ENCODE measurements around the gene FBH1.
"Not testable (repeated sequence)": the region's sequence is repeated elsewhere in the genome, so short reads cannot be mapped to it uniquely, and the experiment has no call there.

The FBH1 gene

DNA sequence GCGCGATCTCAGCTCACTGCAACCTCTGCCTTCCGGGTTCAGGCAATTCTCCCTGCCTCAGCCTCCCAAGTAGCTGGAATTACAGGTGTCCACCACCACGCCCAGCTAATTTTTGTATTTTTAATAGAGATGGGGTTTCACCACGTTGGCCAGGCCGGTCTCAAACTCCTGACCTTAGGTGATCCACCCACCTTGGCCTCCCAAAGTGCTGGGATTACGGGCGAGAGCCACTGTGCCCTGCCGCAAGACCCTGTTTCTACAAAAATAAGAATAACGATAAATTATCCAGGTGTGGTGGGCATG is 70.9 kb downstream of the FBH1 start:
- DNase-seq: not testable (repeated sequence)

DNA sequence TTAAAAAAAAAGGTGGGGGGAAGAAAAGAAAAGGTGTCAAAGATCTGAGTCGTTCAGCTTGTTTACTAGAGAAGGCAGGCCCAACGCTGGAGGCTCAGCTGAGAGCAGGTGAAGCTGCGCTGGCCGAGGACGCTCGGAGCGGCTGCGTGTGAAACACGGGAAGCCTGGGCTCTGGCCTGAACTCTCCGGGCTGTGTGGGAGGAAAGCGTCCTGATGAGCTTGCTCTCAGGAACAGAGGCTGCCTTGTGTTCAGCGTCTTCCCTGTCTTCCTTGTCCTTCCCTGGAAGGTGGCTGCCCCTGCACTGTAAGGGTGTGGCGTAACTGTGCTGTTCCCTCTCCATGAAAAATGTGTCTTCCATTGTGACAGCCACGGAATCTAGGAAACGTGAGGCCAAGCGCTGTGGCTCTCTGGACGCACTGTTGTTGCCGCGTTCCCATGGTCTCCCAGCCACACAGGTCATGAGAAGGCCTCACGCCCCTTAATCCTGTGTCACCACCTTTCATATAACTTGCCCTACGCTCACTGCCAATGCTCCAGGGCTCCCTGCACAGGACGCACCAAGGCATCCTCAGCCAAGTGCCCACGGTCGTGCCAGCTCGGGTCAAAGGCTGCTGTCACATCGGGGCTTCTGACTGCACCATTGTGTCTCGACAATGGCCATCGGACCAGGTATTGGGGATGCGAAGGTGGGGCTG is 71.5 kb downstream of the FBH1 start:
- DNase-seq: no peak

DNA sequence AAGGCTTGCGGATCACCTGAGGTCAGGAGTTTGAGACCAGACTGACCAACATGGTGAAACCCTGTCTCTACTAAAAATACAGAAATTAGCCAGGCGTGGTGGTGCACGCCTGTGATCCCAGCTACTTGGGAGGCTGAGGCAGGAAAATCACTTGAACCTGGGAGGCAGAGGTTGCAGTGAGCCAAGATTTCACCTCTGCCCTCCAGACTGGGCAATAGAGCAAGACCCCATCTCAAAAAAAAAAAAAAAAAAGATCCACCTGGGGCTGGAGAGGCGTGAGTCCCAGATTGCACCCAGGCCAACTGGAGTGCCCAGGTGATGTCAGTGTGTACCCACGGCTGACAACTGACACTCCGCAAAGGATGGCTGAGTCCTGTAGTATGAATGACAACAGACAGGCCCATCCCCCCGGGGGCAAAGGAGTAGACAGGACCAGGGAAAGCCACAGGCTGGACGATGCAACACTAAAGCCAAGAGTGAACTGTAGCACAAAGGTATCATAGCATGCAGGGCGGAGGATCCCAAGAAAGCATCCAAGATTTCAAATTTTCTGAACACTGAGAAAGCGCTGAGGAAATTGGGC is 72.4 kb downstream of the FBH1 start:
- DNase-seq: not testable (repeated sequence)

DNA sequence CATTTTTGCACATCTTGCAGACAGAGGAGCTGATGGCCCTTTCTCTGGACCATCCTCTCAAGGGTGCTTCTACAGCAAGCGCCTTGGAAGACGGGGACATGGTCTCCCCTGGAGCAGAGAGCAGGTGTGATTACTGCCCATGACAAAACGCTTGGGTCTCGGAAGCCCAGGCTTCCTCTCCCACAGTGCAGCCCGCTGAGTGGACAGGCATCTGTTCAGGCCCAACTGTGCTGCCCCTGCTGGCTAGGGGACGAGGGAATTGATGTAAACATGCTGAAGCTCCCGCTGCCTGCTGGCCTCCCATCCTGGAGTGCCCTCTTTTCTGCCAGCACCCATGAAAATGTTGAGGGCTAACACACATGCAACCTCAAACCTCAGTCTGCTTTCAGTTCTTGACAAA is 73.0 kb downstream of the FBH1 start:
- no peak for DNase-seq

DNA sequence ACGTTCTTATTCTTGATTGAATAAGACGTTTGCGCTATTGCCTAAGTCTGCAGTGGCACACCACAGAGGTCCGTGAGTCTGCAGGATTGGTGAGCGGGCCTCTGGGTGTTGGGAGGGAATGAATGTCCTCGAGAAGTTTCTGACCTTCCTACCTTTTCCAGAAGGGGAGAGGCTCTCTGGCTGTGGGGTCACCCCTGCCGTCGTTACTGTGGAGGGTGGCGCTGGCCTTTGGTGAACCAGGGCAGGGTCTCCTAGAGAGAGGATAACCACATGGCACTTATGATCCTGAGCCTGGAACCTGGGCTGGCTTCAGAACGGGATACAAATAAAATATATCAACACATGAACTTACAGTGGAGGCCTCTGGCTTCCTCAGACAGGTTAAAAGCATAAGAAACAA is 73.5 kb downstream of the FBH1 start:
- DNase-seq: no peak

DNA sequence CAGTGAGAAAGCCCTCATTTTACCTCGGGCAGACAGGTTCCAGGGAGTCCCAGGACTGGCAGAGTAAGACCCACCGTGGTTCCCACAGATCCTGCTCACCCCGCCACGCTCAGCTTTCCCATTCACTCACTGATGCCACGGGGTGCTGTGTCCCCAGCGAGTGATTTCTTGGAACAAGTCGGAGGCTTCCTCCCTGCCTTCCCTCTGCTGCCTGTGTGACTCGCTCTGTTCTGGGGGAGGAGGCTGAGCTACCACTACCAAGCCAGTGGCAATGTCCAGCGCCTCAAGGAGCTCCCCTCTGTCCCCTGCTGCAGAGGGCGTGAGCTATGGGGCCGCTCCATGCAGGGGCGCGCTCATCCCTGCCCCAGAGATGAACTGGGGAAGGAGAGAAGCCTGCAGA is 74.7 kb downstream of the FBH1 start:
- no peak for DNase-seq

DNA sequence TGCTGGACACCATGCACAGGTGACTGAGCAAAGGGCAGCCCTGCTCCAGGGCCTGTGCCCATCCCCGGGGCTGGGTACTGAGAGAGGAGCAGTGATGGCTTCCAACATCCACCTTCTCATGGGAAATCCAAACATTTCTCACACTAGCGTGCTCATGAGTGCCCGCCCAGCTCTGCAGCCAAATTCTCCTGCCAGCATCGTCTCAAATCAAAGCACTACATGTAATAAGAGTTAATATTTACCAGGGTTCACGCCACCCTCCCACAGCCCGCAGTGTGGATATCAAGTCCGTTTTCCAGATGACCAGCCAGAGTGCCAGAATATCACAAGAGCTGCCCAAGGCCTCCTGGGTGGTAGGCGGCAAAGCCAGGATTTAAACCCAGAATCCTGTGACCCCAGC is 75.2 kb downstream of the FBH1 start:
- DNase-seq: no peak

DNA sequence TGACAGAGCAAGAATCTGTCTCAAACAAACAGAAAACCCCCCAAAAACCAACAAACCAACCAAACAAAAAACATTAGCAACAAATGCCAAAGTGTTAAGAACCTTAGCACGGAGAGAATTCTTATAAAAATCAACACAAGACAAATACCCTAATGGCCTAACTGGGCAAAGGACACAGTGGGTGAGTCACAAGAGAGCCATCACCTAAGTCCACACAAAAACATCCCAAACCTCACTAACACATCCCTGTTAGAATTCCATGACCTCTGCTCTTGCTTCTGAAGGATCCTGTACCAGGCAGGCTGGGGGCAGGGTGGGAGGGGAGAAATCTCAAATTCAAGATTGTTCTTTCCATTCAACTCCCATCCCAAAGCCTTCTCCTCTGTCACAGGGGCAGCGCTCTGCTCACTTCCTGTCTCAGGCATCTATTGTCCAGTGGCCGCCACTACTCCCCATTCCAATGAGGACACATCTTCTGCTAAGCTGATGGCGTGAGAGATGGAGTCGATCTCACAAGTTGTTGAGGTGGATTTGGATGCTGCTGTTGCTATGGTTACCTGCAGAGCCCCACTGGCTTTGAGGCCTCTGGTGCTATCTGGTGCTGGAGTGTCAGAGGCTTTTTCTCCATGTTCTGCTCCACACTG is 78.1 kb downstream of the FBH1 start:
- DNase-seq: no peak

DNA sequence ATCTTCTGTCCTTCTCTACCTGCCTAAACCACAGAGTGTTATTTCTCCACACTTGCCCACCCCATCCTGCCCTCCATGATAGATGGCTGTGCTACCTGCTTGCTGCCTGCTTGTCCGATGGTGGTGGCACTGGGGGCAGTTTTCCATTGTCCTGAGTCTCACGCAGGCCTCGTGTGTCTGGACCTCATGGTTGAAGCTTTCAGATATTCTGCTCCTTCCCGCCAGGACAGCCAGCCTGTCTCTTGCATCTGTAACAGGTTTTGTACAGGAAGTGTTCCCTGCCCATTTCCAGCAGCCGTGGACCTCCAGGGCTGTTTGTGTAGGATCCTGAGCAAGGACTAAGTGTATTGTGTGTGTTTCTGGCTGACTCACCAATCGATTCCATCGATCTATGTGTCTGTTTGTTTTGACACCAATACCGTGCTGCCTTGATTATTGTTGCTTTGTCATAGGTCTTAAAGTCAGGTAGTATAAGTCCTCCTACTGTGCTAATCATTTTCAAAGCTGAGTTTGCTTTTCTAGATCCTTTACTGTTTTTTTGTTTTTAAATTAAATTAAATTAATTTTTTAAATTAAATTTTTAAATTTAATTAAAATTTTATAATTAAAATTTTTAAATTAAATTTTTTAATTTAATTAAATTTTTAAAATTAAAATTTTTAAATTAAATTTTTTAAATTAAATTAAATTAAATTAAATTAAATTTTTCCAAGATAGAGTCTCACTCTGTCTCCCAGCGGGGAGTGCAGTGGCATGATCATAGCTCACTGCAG is 78.8 kb downstream of the FBH1 start:
- DNase-seq: no peak

DNA sequence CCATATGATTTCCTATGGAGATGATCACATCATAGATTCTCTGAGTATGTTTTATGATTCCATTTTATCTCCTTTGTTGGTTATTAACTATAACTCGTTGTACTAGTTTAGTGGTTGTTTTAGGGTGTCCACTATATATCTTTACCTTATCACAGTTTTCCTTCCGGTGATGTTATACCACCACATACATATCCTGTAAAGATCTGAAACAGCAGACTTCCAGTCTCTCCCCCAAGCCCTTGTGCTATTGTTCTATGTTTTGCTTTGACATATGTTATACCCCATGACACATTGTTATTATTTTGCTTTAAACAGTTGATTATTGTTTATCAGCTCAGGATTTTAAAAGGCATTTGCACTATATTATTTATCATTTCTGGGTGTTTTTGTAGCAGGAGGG is 80.0 kb downstream of the FBH1 start:
- no peak for DNase-seq

DNA sequence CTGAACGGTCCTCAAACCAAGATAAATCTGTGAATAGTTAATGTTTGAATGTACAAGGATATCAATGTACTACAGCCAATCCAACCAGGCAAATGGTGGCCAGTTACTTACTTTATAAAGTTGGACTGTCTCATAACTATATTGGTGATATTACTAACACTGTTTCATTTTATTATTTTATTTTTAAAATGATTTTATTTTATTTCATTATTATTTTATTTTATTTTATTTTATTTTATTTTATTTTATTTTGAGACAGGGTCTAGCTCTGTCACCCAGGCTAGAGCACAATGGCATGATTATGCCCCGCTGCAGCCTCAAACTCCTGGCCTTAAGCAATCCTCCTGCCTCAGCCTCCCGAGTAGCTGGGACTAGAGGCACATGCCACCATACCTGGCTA is 80.5 kb downstream of the FBH1 start:
- no peak for DNase-seq

DNA sequence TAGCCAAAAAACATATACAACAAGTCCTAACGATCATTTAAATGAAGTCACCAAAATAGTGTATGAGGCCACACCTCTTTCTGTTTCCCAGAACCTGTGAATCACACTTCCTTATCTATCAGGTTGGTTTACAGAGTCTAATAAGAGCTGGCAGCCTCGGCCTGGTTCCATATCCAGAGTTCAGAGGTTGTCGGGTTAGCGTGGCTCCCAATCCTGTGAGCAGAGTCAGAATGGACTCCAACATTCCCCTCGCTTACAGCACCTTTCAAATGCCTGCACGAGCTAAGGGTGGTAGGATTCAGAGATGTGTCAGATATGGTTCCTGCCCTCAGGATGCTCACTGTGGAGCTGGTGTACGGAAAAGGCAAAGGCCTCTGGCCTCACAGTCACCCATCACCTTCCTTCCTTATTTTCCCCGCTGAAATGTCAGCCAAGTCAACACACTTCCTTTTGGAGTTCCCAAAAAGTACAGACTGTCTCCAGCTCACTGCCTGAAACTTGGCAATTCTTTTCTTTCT is 81.3 kb downstream of the FBH1 start:
- DNase-seq: peak; percentile 43

DNA sequence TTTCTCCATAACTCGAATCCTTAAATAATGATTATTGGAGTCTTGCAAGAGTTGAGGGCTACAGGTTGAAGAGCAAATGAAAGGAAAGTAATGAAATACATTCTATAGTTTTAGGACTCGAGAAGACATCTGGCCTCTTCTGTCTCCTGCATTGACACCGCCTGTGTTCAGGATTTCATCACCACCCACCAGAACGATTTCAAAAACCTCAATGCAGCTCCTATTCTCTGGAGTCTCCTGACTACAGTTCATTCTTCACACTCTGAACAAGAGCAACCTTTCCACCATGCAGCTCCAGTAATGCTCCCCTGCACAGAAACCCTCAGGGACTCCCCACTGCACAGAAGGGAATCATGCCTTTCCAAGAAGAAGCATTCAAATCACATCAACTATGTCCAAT is 81.8 kb downstream of the FBH1 start:
- no peak for DNase-seq

DNA sequence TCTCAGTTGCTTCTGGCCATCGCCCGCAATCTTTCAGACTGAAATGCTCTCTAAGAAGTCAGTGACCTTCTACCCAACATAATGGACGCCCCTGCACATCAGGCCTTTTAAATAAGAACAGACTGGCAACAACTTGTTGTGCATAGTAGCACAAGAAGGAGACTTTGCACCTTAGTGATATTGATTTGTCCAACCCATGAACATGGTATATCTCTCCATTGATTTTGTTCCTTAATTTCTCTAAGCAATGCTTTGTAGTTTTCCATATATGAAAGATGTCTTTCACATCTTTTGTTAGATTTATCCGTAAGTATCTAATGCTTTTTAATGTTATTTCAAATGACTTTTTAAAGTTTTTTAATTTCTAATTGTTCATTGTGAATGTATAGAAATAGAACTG is 83.0 kb downstream of the FBH1 start:
- DNase-seq: no peak

DNA sequence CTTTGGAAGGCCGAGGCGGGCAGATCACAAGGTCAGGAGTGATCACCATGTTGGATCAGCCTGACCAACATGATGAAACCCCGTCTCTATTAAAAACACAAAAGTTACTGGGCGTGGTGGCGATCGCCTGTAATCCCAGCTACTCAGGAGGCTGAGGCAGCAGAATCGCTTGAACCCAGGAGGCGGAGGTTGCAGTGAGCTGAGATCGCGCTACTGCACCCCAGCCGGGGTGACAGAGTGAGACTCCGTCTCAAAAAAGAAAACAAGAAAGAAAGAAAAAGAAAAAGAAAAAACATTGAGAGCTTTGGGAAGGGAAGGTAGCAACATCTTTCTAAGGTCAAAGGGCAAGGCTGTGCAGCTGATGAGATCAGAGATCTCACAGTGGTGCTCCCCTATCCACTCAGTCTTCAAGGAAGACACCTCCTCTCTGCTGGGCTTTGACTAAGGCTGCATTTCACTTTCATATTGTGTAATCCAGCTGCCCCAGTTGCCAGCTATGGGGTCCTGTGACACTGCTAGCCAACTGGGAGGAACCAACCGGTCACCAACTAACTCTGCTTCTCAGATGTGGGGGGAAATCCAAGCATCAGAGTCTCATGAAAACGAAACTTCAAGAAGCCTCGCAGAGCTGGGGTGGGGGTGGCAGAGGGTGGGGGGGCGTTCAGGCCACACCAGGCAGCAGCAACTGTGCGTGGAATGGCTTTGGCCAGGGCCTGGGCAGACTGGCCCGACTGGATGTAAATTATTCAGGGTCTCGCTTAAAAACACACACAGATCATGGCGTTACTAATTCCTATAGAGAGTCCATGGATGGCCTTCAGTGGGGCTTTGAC is 85.8 kb downstream of the FBH1 start:
- peak; percentile 83 for DNase-seq

DNA sequence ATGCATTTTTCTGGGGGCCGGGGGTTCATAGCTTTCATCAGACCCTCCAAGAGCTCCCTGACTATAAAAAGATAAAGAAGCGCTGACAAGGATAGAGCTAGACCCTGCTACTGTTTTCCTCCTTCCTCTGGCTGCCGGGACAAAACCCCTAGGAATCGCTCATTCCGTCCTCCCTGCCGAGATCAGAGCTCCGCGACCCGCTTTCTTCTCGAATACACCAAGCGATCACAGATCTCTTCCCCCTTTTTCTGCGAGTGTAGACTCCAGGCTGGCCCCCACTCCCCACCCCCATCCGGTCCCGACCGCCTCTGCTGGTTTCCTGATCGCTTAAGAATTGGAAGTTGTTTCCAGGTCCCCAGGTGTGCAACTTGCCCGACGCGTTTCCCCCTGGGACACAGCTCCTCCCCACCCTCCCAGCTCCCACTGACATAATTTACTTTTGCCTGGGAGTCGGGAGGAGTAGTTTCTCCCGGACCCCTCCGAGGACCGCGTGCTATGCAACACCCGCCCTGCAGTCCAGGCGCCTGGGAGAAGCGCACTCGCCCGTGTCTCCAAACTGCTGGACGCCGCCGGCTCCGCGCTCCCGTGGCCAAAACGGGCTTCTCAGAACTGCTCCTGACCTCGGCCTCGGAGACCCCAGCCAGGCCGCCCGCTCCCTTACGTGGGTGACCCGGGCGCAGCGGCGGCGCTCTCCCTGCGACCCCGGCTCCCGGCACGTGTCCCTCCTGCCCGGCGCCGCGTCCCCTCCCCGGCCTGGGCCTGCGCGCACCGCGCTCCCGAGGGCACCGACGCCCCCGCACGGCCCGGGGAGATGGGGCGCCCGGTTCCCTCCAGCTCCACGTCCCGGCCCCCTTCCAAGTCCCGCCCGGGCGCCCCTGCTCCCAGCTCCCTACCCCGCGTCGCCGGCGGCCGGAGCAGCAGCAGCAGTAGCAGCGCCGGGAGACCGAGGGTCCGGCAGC is 86.7 kb downstream of the FBH1 start:
- peak; percentile 40 for DNase-seq

DNA sequence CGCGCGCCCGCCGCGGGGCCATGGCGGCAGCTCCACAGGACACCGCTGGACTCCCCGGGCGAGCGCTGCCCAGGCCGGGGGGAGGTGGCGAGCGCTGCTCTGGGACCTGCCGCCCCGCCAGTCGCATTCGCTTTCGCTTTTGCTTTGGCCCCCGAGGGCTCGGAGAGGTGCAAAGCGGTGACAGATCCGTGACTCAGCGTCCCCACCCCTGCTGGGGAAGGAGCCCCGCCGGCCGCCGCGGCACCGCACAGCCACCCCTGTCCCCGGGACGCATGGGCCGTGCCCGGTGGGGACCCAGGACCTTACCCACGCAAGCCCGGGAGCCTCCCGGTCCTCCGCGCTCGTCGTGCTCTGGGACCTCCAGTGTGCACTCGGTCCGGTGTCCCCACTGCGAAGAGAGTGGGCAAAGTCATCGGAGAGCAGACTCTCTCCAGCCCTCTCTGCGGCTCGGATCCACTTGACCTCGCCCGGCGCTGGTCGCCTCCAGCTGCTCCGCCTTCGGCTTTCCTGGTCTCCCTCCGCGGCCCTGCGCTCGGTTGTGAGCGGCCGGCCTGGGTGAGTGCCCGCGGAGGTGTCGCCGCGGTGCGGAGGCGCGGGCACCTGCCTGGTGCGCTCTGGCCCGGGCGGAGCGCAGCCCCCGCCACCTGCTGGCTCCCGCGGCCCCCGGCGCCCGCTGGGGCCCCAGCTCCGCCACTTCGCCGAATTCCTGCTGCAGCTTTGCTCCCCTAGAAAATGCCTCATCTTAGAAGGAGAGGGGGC is 87.6 kb downstream of the FBH1 start, which contains the start of gene IL15RA:
IL15RA (minus strand) TSS at position 73 of the 759 bp plus-strand sequence; CDS start at position 22, 51 bp downstream.
- DNase-seq: peak; percentile 84

DNA sequence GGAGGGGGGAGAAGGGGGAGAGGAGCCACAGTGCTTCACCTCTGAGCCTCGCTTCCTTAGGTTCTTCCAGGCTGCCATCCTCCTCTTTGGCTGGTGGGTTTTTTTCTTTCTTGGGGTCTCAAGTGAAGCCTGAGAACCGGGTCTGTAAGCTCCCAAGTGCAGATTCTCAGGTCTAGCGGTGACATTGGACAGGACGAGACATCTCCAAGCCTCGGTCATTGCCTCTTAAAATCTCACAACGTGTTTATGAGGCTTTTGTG is 88.1 kb downstream of the FBH1 start:
- no peak for DNase-seq

DNA sequence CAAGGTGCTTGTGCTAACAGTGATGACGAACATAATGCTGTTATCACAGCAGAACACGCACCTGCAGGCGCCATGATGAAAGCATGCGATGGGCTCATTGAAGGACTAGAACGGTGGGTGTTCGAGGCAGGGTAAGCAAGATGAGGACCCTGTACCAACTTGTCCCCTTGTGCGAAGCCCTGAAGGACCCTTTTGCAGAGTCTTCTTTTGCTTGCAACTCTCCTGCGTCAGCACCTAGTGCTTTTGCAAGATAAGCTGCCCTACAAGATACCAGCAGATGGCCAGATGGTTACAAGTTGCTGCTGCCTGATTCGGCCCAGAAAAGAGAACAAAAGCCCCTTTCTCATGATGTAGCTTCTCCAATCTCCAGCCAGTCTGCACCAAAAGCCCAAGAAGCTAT is 91.5 kb downstream of the FBH1 start:
- no peak for DNase-seq

DNA sequence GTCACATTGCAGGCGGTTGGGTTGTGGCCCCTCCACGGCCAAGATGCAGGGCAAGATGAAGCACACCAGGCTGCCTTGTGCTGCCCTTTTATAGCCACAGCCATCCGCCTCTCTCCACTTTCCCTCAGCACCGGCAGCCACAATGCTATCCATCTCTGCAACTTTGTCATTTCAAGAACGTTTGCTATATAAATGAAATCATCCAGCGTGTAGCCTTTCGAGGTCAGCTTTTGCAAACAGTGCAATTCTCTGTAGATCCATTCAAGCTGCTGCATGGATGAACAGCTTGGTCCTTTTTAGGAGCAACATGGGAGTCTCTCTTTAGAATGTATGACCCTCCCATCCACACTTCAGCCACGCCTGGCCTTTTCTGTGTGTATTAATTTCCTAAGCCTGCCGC is 93.7 kb downstream of the FBH1 start:
- DNase-seq: no peak

DNA sequence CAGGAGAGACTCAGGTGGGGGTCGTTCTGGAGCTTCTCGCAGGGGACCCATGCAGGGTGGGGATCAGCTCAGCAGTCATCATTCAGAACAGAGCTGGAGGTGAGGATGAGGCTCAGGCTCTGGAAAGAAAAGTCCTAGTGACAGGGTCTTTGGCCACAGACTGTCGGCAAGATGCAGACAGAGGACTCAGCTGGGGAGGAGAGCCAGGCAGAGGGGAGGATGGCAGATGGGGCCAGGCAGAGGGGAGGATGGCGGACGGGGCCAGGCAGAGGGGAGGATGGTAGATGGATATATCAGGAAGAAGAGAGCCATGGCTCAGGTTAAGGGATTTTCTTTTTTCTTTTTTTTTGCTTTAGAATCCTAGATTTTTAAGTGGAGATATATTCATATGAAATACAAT is 95.0 kb downstream of the FBH1 start:
- DNase-seq: no peak

All from CD4-positive, alpha-beta T cell treated with Interleukin-17A for 1 hour (primary cell).